Measurements from ENCODE around the gene TMEM132D.

DNA sequence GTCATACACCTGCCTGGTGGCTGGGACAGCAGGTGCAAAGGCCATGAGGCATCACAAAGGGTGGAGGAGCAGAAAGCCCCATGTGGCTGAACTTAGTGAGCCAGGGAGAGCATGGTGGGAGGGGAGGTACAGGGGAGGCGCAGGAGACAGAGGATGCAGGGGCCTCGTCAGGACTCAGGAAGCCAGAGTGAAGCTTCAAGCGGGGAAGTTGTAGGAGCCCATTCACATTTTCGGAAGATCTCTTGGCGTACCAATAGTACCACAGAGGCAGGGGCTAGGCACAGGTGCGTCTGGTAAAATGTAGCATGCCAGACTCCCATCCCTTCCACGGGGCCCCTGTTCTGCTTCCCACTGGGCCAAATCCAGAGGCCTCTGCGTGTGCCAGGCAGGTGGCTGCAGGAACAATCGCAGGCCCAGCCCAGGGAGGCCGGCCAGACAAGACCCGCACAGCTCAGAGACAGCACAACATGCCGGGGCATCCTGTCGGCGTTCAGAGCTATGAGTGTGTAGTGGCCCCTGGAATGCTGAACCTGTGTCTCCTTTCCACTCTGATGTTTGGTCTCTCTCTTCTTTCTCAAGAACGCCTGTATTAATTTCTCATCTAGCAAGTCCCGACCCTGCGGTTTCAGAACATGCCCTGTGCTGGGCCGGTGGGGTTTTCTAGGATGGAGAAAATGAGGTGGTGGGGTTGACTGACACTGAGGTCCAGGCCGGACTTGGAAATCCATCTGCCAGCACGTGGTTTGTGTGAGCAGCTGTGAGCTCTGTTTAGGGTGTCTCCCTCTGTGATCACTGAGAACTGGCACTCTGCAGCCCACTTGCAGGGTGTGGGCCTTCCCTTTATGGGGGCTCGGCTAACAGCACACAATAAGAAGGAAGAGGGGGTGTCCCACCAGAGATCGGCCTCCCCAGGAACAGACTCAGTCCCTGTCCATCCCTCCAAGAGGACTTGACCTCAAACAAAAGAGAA, 5.5 kb upstream of the TMEM132D start:
- TF ChIP-seq, protein P1, sequence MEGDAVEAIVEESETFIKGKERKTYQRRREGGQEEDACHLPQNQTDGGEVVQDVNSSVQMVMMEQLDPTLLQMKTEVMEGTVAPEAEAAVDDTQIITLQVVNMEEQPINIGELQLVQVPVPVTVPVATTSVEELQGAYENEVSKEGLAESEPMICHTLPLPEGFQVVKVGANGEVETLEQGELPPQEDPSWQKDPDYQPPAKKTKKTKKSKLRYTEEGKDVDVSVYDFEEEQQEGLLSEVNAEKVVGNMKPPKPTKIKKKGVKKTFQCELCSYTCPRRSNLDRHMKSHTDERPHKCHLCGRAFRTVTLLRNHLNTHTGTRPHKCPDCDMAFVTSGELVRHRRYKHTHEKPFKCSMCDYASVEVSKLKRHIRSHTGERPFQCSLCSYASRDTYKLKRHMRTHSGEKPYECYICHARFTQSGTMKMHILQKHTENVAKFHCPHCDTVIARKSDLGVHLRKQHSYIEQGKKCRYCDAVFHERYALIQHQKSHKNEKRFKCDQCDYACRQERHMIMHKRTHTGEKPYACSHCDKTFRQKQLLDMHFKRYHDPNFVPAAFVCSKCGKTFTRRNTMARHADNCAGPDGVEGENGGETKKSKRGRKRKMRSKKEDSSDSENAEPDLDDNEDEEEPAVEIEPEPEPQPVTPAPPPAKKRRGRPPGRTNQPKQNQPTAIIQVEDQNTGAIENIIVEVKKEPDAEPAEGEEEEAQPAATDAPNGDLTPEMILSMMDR (IDR thresholded peaks at IDR 0.05): no peak
- TF ChIP-seq POLR2A (IDR thresholded peaks at IDR 0.05): no peak
